ENCODE data around the gene PDCD2L.
"Not testable (repeated sequence)": the region's sequence is repeated elsewhere in the genome, so short reads cannot be mapped to it uniquely, and the experiment has no call there.

PDCD2L gene

DNA sequence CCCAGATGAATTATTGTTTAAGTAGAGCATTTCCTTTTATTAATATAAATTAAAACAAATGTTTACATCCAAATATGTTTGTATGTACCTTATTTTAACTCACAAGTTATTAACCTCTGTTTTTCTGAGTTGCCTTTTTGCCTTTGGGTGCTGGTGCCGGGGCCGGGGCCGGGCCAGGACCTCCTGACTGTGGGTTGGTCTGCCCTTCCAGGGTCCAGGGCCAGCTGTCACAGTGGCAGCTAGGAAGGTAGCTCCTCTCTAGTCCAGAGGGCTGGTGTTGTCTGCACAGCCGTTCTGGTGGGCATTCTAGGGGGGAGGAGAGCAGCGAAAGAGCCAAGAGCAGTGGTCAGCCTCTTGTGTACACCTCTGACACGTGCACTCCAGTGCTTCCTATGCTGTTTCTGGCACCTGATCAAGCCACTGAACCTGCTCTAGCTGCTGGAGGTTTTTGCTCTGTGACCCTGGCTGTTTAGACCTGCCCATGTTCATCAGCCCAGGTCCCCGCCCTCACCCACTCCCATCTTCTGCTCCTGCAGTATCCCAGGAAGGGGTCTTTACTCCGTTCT, 22.0 kb downstream of the PDCD2L start:
- FAIRE-seq: no peak

DNA sequence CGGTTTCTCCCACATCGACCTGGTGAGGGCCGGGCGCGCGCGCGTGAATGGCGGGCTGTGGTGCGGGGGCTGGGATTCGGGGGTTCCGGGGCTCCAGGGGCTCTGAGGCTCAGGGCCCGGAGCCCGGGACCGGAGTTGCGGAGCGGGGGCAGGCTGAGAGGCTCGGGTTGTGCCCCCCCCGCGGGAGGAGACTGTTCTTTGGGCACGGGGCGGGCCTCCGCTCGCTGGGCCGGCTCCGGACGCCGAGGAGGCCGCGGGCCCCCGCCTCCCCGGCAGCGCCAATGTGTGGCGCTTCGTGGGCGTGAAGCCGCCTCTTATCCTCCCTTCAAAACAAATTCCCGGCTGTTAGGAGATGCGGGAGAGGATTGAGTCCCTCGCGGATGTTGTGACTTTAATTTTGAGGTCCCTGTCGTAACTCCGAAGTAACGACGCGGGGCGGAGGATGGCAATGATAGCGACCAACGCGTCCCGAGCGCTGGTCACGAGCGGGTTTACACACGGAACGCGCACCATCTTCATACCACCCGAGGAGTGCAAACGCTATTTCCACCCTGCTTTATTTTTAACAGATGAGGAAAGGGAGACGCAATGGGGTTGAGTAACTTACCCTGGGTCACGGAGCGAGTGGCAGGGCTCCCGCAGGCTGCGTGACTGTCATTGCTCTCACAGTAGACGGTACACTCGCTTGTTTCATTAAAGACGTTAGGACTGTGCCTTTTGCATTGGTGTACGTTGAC, 24.5 kb downstream of the PDCD2L start:
- no peak for FAIRE-seq

DNA sequence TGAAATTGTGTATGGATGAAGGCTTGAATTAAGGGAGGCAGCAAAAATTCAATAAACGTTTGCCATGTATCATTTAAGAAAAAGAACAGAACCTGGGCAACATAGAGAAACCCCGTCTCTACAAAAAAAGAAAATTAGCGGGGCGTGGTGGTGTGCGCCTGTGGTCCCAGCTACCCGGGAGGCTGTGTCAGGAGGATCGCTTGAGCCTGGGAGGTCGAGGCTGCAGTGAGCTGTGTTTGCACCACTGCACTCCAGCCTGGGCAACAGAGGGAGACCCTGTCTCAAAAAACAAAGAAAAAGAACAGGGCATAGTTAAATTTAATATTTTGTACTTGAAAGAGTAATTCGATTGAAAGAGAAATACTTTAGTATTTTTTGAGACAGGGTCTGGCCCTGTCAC, 25.4 kb downstream of the PDCD2L start:
- no peak for FAIRE-seq

DNA sequence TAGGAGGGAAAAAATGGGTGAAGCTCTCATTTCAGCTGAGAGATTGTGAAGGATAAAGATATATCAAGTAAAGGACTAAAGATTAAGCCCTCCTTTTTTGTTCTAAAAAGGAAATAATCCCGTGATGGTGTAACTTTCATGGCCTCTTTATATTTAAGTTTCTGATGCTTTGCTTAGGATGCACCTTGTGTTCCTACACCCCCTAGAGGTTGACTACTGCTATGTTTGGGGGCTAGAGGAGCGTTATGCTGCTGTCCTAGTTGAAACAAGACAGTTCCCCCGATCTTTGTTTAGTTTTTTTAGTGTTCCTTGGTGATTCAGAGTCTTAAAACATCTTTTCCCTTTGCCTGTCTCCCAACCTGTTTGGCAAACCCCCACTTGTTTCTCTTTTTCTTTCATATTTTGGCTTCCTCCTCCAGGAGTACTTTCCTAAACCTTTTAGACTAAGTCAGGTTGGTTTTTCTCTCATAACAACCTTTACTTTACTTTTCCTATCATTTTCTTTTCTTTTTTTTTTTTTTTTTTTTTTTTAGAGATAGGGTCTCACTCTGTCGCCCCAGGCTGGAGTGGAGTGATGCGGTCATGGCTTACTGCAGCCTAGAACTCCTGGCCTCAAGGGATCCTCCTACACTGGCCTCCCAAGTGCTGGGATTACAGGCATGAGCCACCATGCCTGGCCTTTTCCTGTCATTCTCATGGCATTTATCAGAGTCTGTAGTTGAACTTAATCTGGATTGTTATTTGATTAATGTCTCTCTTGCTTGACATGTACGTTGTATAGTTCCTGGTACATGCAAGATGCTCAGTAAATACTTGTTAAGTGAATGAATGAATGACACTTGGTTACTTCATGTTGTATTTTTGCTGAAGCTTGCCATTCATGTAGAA, 26.8 kb downstream of the PDCD2L start:
- FAIRE-seq: peak; percentile 14

DNA sequence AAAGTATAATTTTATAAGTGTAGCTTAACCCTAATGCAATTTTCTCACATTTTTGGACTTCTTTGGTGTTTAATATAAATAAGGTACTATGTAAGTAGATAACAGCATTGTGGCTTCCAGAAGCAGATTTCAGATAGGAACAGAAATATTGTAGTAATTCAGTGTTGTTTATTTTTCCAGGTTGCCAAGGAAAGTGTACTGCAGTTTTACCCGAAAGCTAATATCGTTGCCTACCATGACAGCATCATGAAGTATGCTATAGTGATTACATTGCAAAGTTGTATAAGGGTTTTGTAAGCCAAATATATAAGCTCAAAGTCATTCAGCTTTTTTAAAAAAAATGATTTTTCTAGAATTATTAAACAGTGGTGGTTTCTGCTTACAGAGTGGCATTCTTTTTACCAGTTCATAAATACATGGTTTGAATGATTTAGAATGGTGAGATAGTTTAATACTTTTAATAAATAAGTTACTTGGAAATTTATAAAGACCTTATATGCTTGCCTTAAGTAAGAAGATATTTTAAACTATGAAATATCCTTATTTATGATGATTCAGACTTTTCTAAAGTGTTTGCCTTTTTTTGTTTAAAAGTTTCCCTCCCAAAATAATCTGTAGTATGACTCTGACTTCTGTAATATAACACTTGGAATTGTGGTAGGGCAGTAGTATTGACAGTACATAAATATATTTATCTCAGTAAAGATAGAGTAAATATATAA, 27.6 kb downstream of the PDCD2L start:
- no peak for FAIRE-seq

DNA sequence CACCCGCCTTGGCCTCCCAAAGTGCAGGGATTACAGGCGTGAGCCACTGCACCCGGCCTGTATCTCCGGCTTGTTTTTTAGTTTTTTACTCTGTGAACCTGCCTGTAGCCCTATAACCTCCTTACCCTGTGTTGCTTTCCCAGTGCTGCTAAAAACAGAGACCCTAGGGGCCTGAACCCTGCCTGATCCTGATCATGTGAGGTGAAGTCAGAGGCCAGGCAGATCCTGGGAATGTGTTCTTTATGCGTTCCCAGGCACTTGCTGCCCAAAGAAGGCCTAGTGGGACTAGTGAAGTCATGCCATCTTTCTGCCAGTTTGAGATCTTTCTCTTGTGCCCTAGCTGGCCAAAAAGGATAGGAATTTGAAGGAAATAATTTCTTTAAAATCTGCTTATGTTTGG, 28.6 kb downstream of the PDCD2L start:
- no peak for FAIRE-seq

DNA sequence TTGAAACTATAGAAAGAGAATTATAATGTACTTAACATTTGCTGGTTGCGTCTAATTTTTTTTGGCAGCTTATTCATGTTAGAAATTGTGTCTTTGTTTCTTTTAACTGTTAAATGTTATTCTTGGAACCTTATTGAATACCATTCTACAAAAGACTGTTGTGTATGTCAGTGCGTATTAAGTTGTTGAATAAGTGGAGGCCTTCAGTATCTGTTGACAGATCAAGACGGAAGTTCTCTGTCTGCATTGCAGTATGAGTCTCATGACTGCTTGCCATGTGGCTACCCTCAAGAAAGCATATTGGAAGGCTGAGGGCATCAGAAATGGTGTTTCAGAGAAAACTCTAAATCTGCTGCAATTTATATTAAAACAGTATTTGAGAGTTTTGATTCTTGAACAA, 32.5 kb downstream of the PDCD2L start:
- no peak for FAIRE-seq

DNA sequence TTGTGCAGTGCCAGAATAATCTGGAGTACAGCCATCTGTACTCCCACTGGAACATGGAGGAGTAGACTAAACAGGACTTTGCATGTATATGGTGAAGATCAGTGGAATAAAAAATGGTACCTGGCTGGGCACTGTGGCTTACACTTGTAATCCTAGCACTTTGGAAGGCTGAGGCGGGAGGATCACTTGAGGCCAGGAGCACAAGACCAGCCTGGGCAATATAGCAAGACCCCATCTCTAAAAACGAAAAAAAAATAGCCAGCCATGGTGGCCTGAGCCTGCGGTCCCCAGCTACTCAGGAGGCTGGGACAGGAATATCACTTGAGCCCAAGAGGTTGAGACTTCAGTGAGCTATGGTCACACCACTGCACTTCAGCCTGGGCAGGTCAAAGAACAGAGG, 44.0 kb downstream of the PDCD2L start:
- FAIRE-seq: no peak

DNA sequence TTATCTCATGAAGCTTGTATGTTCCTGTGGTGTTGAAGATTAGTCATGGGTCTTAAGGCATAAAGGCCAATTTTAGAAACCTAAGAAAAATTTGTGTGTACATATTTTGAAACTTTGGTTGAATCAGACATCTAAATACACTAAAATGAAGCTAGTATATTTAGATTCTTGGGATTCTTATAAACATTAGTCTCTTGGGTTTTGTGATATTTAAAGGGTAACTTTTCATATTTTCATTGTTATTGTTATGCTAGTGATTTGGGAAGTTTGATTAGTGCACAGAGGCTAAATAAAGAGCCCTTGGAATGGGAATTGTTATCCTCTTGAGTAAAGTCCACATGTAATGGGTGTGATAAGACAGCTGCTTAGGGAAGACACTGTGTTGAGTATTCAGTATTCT, 48.5 kb downstream of the PDCD2L start:
- no peak for FAIRE-seq

DNA sequence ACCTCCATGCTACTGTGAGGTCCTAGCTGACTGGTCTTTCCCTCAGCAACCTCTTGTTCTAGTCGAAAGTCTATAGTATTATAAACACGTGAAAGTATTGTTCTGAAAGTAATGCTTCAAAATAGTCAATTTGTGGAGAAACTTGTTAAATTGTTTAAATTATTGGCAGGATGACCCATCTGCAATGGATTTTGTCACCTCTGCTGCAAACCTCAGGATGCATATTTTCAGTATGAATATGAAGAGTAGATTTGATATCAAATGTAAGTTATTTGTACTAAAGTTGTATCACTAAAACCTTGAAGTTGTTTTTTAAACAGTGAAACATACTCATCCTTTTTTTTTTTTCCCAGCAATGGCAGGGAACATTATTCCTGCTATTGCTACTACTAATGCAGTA, 49.9 kb downstream of the PDCD2L start:
- no peak for FAIRE-seq

DNA sequence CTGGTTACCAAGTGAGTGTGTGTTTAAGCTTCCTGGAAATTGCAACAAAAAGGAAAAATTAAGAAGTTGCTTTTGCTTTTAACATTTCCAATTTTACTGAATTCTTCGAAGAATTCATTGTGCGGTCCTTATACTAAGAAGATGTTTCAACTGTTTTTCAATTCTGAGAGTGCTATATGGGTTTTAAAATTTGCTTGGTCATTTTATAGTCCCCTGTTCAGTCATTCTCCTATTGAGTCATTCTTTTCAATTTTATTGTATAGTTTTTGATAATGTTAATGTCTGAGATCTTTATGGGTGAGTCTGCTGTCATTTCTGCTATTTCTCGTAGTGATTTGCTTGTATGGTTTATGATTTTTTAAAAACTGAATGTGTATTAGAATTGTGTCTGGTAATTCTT, 50.5 kb downstream of the PDCD2L start:
- FAIRE-seq: no peak

DNA sequence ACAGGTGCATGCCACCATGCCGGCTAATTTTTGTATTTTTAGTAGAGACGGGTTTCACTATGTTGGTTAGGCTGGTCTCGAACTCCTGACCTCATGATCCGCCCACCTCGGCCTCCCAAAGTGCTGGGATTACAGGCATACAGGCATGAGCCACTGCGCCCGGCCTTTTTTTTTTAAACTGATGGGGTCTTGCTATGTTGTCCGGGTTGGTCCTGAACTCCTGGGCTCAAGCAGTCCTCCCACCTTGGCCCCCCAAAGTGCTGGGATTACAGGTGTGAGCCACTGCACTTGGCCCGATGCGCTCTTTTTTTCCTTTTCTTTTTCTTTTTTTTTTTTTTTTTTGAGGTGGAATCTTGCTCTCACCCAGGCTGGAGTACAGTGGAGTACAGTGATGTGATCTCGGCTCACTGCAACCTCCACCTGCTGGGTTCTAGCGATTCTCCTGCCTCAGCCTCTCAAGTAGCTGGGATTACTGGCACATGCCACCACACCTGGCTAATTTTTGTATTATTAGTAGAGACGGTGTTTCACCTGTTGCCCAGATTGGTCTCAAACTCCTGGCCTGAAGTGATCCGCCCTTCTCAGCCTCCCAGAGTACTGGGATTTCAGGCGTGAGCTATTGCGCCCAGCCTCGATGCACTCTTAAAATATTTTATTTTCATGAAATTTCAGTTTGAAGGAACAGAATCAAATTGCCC, 51.7 kb downstream of the PDCD2L start:
- FAIRE-seq: not testable (repeated sequence)

DNA sequence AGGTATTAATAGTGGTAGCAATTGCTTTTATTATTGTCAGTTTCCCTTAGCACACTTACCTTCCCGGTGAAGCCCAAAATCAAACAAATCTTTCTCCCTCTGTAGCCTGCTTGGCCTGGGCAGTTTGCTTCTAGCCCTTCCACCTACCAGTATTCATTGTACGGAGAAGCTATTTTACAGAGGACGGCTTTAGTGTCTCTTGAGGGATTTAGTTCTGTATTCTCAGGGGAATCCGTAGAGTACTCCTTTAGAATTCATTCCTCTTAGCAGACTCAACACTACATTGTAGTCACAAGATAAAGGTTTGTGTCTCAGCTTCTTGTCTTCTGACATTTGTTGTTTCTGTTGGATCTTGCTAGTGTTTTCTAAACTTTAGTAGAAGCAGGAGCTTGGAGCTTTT, 53.2 kb downstream of the PDCD2L start:
- no peak for FAIRE-seq

DNA sequence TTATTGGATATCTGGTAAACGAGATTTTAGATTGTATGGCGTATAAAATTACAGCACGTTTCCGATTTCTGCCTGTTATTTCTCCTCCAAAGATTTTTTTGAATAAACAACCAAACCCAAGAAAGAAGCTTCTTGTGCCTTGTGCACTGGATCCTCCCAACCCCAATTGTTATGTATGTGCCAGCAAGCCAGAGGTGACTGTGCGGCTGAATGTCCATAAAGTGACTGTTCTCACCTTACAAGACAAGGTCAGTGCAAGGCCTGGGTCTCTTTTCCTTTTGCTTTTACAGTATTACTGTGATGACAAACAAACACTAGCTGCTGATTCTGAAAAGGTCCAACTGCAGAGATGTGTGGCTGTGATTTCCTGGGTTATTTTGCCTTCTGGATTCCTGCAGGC, 54.5 kb downstream of the PDCD2L start:
- no peak for FAIRE-seq

DNA sequence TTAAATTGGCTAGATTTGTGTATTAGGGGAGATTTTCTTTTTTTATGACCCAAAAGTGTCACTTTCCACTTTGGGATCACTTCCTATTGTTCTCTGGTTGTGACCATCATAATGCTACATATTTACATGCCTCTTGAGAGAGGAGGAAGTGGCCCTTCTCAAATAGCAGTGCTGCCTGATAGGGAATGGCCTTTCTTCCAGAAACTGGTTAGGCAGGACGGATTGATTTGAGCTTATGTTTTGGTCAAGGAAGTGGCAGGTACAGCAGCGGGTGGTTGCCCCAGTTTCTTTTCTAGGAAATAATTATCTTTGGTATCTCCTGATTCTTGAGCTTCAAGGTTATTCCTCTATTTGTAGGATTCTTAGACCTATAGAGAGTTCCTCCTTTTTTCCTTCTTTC, 55.4 kb downstream of the PDCD2L start:
- no peak for FAIRE-seq

DNA sequence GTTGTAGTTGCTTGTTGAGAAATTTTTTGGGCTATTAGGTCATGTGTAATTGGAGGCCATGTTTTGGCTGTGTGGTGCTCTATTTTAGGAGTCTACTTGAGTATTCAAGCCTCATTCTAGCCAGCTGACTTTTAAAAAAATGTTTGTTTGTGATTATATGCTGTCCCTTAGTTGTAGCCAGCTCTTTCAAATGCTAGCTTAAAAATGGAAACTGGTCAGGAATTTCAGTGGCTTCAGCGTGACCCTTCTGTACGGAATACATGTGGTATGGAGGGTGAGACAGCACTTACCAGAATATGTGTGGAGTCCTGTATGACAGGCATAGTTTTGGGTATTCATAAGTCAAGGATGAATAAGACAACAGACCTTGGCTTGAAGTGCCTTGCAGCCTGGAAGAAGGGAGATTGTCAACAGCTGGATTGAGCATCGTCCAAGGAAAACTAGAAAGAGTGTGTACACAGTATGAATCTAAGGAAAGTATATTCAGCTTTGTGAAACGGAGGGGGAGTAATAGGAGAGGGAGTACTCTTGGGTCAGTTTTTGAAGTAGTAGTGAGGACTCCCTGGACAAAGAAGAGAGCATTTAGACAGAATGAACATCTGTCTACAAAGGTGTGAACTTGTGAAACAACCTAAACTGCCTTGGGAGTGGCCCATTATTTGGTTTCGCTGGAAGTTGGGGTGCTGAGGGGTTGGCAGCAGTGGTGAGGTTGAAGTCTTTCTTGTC, 57.3 kb downstream of the PDCD2L start:
- no peak for FAIRE-seq

DNA sequence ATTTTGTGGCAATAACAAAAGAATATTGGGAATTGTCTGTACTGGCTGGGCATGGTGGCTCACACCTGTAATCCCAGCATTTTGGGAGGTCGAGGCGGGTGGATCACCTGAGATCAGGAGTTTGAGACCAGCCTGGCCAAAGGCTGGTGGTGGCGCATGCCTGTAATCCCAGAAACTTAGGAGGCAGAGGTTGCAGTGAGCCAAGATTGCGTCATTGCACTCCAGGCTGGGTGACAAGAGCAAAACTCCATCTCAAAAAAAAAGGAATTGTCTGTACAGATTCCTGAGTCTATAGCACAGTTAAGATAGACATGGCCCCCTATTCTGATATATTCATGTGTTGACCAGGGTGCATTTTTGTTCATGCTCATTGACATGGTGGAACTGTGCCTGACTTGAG, 60.6 kb downstream of the PDCD2L start:
- FAIRE-seq: not testable (repeated sequence)

DNA sequence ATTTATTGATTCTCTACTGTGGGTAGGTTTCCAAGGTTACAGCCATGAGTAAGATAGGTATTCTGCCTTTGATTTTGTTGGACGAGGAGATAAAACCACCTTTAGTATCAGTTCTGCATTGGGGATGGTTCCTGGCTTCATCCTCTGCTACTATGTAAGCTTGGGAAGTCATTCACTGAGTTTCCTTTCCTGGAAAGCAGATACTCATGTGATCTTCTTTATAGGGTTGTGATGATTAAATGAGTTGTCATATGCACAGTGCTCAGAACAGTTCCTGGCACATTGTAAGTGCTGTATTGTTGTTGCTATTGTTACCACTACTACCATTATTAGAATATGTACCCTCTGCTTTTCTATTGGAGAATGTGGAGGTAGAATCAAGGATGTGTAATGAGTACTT, 64.2 kb downstream of the PDCD2L start:
- no peak for FAIRE-seq

DNA sequence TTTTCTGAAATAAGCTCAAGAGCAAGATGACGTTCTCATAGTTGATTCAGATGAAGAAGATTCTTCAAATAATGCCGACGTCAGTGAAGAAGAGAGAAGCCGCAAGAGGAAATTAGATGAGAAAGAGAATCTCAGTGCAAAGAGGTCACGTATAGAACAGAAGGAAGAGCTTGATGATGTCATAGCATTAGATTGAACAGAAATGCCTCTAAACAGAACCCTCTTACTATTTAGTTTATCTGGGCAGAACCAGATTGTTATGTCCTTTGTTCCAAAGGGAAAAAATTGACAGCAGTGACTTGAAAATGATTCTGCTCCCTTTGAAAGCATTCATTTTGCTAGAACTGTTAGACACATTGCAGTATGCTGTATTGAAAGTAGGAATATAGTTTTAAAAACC, 64.8 kb downstream of the PDCD2L start:
- FAIRE-seq: not testable (repeated sequence)

DNA sequence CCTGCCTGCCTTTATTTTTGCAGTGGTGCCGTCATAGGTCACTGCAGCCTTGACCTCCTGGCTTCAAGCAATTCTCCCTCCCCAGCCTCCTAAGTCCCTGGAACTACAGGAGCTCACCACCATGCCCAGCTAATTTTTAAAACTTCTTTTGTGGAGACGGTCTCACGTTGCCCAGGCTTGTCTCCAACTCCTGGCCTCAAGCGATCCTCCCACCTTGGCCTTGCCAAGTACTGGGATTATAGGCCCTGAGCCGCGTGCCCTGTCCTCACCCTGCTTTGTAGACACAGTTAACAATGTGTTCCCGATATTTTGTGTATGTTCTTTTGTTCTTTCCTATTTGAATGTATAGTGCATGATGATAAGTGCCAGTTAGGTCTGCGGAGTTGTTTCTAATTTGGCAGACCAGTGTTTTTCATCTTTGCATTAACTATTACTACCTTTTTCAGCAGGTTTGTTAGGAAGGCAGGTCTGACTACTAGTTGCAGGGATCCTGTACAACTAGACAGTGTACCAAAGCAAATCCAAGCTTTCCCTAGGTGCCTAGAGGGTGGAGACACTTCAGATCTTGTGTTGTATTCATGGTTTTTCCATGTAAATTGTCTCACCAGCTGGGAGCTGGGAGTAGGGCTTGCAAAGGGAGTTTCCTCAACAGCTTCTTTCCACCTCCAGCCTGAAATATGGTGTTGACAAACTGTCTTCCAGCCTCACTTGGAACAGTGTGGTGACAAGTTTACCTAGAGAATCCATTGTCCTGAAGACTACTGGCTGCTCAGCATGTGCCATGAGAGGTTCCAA, 67.9 kb downstream of the PDCD2L start:
- FAIRE-seq: no peak

Measured in A204.1 (cell line).